ENCODE data around the gene PRDM5. TPM values are rescaled to one million over a fixed set of nuclear protein-coding genes. Genes with fewer than 3 reads are reported as not detected.
A peak's percentile ranks its signal among the peaks of the same experiment; 100 is the strongest.

The PRDM5 gene
- total RNA-seq, 1 donor = 30.7 TPM

- TF ChIP-seq CTCF (IDR thresholded peaks at IDR 0.05; ENCODE audit: insufficient read depth, low read depth, low read length) = no peak
- no peak overlapping the region for H3K4me3 ChIP-seq (ENCODE audit: low read depth, low read length)
- DNase-seq (ENCODE audit: low read depth) = no peak
Measured at GRCh38 chr4:120924931-120925330, 2.4 kb upstream of the PRDM5 start.

- no peak for DNase-seq (ENCODE audit: low read depth)
Measured at GRCh38 chr4:120923207-120923522, 639 bp upstream of the PRDM5 start.

GRCh38 chr4:120921456-120922380, 808 bp downstream of the PRDM5 start:
- peak overlapping the region; percentile 72 for H3K4me3 ChIP-seq (ENCODE audit: low read depth, low read length)
- DNase-seq (ENCODE audit: low read depth) = peak; percentile 64
- TF ChIP-seq CTCF (IDR thresholded peaks at IDR 0.05; ENCODE audit: insufficient read depth, low read depth, low read length) = no peak

More at GRCh38 chr4:120923207-120923522, 639 bp upstream of the PRDM5 start:
- H3K4me3 ChIP-seq (ENCODE audit: low read depth, low read length) = peak overlapping the region; percentile 72
- no peak for TF ChIP-seq CTCF (IDR thresholded peaks at IDR 0.05; ENCODE audit: insufficient read depth, low read depth, low read length)

- no peak overlapping the region for H3K4me3 ChIP-seq (ENCODE audit: low read depth, low read length)
- TF ChIP-seq CTCF (IDR thresholded peaks at IDR 0.05; ENCODE audit: insufficient read depth, low read depth, low read length) = no peak
- DNase-seq (ENCODE audit: low read depth) = no peak
Measured at GRCh38 chr4:120920666-120921065, 1.9 kb downstream of the PRDM5 start.

- DNase-seq (ENCODE audit: low read depth) = no peak
- H3K4me3 ChIP-seq (ENCODE audit: low read depth, low read length) = no peak overlapping the region
- no peak for TF ChIP-seq CTCF (IDR thresholded peaks at IDR 0.05; ENCODE audit: insufficient read depth, low read depth, low read length)
Measured at GRCh38 chr4:120919358-120919757, 3.2 kb downstream of the PRDM5 start.

DNA sequence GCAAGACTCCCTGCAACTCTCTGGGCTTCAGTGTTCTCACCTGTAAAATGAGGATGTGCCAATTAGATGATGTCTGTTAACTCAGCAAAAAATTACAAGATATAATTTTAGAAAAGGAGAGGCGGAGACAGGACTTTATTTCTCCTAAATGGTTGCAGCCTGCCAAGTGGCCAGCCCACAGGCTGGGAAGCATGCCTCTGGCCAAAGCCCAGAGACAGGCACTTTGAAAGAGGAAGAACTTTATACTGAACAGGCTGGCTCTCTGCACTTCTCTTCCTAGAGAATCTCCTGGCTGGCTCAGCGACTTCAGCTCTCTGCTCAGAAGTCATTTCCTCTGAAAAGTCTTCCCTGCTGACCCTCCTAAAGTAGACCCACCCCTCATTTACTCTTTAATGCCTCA, 3.7 kb downstream of the PRDM5 start:
- TF ChIP-seq CTCF (IDR thresholded peaks at IDR 0.05; ENCODE audit: insufficient read depth, low read depth, low read length) = no peak
- DNase-seq (ENCODE audit: low read depth) = no peak
- no peak overlapping the region for H3K4me3 ChIP-seq (ENCODE audit: low read depth, low read length)

Data from fibroblast of villous mesenchyme (primary cell).